ENCODE measurements around the gene MSI2.
A peak's percentile ranks its signal among the peaks of the same experiment; 100 is the strongest.

MSI2 gene

DNA sequence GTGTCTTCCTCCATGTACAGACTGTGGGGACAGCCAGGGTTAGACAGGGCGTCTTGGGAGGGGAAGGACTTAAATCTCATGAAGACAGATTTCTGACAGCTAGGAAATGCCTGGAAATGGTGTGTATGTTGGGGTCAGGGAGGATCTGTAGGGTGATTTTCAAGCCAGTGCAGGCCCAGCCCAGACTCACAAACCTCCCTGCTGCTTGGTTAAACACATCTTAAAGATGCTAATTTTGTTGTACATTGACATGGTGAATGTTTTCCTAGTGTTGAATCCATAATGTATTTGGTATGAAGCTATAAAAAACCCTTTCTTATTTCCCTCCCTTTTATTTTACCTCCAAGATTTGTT is 250.4 kb downstream of the MSI2 start:
- DNase-seq (ENCODE audit: low read depth) = no peak

- DNase-seq (ENCODE audit: low read depth) = no peak
These were observed 251.5 kb downstream of the MSI2 start for GRCh38 chr17:57507828-57508227.

DNA sequence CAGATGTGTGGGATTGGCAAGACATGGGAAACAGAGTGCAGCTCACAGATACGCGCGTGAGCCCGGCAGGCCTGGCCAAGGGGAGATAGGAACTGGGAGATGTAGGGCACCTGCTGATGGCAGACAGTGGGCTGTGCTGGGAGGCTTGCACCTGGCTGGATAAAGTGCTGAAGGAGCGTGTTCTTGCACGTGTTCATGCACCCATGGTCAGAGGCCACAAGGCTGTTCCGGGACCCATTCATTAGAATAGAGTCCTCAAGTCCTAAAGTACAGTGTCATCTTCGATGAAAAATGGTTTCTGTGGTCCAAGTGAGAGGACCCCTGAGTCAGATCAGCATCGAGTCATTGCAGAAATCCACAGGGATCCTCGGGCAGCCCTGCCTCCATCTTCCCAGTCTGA is 252.3 kb downstream of the MSI2 start:
- DNase-seq (ENCODE audit: low read depth) = no peak

DNA sequence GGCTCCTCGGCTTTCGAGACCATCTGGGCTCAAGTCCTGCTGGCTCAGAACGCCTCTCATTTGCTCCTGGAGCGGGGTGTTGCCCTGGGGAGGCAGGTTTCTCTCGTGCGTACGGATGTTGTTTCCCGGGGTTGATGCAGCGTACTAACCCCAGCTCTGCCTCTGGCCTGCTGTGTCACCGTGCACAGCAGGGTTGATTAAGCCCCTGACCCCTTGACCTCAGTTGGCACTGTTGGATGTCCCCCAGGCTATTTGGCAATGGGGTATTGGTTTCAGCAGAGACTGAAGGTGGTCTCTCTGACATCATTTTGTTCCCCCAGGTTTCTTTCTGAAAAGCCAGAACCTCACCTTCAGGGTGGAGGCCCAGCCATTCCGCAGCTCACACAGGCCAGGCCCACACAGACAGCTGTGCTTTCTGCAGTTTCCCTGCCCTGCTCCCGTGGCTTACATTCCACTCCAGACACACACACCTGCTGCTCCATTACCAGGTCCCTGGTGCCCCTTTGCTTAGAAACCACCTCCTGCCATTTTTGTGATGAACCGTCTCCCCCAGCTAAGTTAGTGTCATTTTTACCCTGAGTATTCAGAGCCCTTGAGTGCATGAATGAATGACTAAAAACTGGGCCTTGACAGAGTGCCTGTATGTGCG is 255.3 kb downstream of the MSI2 start:
- DNase-seq (ENCODE audit: low read depth) = no peak

DNA sequence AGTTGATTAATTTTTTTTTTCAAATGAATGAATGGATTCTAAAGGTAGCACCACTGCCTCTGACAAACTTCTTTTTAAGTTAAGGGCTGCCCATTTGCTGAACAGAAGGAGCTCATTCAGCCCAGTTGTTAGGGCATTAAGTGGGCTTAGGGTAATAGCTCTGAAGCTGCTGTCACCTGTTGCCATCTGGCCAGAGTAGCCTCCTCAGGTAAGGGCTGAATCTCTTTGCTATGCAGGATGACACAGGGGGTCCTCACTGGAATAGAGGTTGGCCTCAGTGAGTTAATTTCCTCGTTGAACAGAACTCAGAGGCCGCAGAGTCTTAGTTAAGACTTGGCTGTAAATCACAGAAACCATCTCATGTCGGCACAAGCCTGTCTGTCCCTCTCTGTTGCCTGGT is 255.9 kb downstream of the MSI2 start:
- no peak for DNase-seq (ENCODE audit: low read depth)

DNA sequence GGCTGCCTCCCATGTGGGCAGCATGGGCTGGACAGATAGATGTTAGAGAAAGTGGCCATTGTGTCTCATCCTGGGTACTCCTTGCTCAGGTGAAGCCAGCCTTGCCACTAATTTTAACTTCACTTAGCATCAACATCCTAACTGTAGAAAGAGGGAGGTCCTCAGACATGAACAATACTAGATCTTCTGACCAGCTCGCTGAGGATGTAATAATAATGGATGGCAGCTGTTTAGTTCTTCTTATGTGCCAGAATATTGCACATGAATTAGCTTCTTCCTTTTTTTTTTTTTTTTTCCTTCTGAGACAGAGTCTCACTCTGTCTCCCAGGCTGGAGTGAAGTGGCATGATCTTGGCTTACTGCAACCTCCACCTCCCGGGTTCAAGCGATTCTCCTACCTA is 256.4 kb downstream of the MSI2 start:
- no peak for DNase-seq (ENCODE audit: low read depth)

- DNase-seq (ENCODE audit: low read depth) = no peak
These were observed 257.2 kb downstream of the MSI2 start for GRCh38 chr17:57513569-57513968.

GRCh38 chr17:57514614-57515013 is 258.3 kb downstream of the MSI2 start:
- no peak for DNase-seq (ENCODE audit: low read depth)

- no peak for DNase-seq (ENCODE audit: low read depth)
These were observed 259.4 kb downstream of the MSI2 start for GRCh38 chr17:57515662-57516211.

- no peak for DNase-seq (ENCODE audit: low read depth)
These were observed 260.2 kb downstream of the MSI2 start for GRCh38 chr17:57516290-57517230.

DNA sequence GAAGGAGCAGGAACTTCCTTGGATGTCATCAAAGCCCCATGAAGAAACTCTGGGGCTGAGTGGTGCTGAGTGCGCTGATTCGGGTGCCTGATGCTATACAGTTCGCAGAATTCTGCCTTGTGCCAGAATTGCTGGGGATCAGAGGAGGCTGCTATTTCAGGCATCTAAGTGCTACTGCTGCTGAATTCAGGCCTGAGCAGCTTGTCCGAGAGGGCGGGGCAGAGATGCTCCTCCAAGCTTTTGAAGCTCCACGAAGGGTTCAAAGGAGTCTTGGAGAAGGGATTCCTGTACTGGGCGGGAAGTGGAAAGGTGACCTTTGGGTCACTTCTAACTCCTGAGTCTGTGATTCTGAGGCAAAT is 260.9 kb downstream of the MSI2 start:
- DNase-seq (ENCODE audit: low read depth) = no peak

DNA sequence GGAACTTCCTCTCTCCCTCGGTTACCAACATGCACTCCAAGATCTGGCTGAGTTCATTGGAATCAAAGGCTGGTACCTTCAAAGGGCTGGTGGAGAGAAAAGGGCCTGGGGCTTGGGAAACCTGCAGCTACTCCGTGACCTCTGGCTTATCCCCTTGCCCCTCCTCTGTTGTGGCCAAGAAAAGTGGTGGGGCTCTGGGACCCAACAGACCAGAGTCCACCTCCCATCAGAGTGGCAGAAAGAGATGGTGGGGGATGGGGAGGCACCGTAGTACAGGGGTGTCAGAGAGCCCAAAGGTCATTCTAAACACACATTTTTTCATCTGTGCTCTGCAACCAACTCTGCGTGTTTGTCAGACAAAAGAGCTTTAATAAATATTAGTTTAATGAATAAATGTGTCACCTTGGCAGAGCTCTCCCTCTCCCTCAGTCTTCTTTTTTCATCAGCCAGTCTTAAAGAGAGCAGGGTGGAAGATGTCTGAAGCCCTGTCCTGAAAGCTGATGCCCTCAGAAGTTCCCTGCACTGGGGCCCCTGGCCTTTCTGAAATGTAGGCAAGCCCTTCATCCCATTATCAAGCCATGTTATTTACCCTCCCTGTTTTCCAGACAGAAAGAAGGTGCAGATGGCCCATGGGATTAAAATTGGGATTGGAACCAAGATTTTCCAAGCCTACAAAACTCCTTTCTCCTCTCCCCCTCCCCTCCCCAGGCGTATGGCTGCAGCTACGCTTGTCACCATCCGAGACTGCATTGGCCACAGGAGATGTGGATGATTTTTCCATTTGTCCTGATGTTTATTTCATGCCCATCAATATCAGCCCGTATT is 261.5 kb downstream of the MSI2 start:
- DNase-seq (ENCODE audit: low read depth) = no peak

GRCh38 chr17:57518587-57519581 is 262.6 kb downstream of the MSI2 start:
- no peak for DNase-seq (ENCODE audit: low read depth)

DNA sequence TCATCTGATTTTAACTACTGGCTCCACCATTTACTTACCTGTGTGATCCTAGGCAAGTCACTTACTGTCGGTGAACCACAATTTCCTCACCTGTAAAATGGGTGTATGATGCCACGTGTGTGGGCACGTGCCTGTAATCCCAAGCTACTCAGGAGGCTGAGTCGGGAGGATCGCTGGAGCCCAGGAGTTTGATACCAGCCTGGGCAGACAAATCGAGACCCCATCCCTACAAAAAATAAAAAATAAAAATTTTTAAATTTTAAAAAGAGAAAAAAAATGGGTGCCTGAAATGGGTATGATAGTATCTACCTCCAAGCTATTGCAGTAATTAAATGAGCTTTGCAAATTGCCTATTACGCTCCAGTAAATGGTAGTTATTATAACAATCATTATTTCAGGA is 263.5 kb downstream of the MSI2 start:
- DNase-seq (ENCODE audit: low read depth) = no peak

GRCh38 chr17:57521606-57522005 is 265.3 kb downstream of the MSI2 start:
- no peak for DNase-seq (ENCODE audit: low read depth)

DNA sequence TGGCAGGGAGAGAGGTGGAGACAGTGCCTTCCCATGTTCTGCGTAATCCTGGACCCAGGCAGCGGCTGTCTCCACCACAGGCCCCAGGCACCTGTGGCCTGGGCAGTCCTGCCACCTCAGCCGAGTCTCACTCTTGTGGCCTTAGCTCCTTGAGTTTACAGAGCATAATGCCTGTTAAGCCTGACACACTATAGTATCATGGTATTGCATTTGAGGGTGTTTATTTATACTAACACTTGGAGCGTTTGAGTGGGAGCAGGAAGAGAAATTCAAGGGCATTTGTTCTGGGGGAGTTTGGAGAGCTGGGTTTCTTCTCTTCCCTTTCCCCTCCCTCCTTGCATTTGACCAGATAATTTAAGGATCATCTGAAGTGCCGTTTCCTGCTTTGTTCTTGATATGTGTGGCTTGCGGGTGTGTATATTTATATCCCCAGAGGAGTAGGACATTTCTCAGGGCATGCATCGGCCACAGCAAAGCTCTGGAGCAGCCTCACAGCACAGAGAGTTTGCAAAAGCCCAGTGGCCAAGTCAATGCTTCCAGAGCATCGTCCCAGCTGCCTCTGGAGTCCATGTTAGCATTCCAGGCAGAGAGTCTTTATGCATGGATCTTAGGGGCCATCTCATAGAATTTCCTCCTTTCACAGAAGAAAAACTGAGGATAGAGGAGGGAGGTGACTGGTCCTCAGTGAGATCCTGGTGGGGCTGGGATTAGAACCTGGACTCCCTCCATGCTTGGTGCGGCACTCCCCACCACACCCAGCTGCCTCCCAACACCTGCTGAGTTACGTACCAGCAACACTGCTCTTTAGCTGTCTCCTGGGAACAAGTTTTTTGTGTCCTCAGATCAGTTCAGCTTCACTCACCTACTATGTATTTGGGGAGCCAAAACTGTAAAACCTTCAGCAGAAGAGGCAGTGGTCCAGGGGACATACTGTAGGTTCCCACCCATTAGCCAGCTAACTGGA is 266.0 kb downstream of the MSI2 start:
- no peak for DNase-seq (ENCODE audit: low read depth)

GRCh38 chr17:57523926-57524632 is 267.8 kb downstream of the MSI2 start:
- DNase-seq (ENCODE audit: low read depth) = peak; percentile 24

DNA sequence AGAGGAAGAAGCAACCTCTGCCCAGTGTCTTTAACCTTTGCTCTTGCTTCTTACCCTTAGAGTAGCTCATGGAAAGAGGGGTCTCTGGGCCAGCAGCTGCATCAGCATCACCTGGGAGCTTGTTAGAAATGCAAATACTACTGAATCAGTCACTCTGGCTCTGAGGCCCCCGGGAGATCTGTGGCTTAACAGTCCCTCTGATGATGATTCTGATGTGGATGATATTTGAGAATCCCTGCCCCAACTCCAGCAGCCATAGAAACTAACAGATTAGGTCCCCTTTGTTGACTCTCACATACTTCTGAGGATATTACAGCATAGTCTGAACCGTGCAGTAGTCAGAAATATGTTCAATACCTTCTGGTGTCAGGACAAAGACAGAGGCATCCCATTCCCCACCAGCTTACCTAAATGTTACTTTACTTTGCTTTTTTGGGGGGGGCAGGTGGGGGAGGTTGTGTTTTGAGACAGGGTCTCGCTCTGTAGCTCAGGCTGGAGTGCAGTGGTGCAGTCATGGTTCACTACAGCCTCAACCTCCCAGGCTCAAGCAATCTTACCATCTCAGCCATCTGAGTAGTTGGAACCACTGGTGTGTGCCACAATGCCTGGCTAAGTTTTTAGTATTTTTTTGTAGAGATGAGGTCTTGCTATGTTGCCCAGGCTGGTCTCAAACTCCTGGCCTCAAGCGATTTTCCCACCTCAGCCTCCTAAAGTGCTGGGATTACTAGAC is 268.7 kb downstream of the MSI2 start:
- no peak for DNase-seq (ENCODE audit: low read depth)
